Right cardiac atrium (tissue), 5 donors: ENCODE measurements around the gene PDE4D. TPM values are rescaled to one million over a fixed set of nuclear protein-coding genes. Genes with fewer than 3 reads are reported as not detected.
A peak's percentile ranks its signal among the peaks of the same experiment; 100 is the strongest.

Source experiments
- ATAC-seq, 2 donors: fragments of 200-7000 bp; cut with Tn5 transposase; one replicate each; pipeline versions ENCODE4 v1.8.0 to v1.9.1; 2020; ENCODE audit warnings: moderate library complexity in 2 of 2, mild to moderate bottlenecking in 1 of 2
- DNase-seq, 3 donors: peaks; one replicate each; pipeline ENCODE4 v3.0.0-alpha.2; 2020
- H3K27ac ChIP-seq: one replicate; pipeline ENCODE4 v1.5.1; 2013; ENCODE audit warnings: mild to moderate bottlenecking, low read length, control low read depth, moderate library complexity
- H3K27me3 ChIP-seq: one replicate; pipeline ENCODE4 v1.6.1; 2013; ENCODE audit not compliant: control insufficient read depth, insufficient read depth
- H3K4me1 ChIP-seq: one replicate; pipeline ENCODE4 v1.6.1; 2013; ENCODE audit warnings: low read length; ENCODE audit not compliant: control insufficient read depth, insufficient read depth
- H3K4me3 ChIP-seq: one replicate; pipeline ENCODE4 v1.5.1; 2013; ENCODE audit warnings: low read length, control low read depth
- H3K9me3 ChIP-seq: one replicate; pipeline ENCODE4 v1.6.1; 2013; ENCODE audit warnings: low read length; ENCODE audit not compliant: control insufficient read depth
- WGBS: extraction: QIAGEN DNeasy Blood & Tissue Kit; methylation state at CpG from one replicate; pipeline ENCODE4 v1.1.7; 2013; 5-methylcytosine and 5-hydroxymethylcytosine counted together
- intact Hi-C, 4 donors: fragments of 100-400 bp; cut with DNase I; formaldehyde crosslinking; loops; one replicate each; pipeline versions ENCODE4 v1.11.0 to v1.14.0; 2022 to 2023
- polyA plus RNA-seq: library from polyadenylated mRNA; stranded (reverse); fragments of 200-250 nt; gene quantifications from one replicate; pipeline ENCODE4 v1.2.3, GENCODE V29; 2013
- total RNA-seq, 4 donors: library from RNA; stranded (reverse); fragmentation: NEBNext Ultra II Directional; extraction: Animal tissue kit (Norgen Biotek cat#: 25700); gene quantifications; one replicate each; pipeline ENCODE4 v1.2.1, GENCODE V29; 2021
- donor health status: healthy with polysubstance abuse.
- donor health status: DM: no; HTN: yes; CAD: no.
- donor health status: DM: no; HTN: no; CAD: no.
- donor health status: DM: no; HTN: yes; CAD: no; lungs with severe emphysema.
- donor health status: DM: yes; HTN: yes; CAD: no.

The PDE4D gene
- total and polyA plus RNA-seq, 5 donors = 13.2 to 104 (median 38.8) TPM

- Histone ChIP-seq H3K27me3 (no peaks in the 10 kb centered on the region), H3K27ac (no peak overlapping the region), H3K4me3 (no peak overlapping the region), H3K4me1 (no peaks in the 10 kb centered on the region), H3K9me3 (no peaks in the 10 kb centered on the region)
- WGBS = 47% methylated on average over 1 of the region's 1 CpG
- ATAC-seq (peak; percentile 44 to 57), DNase-seq (no peak)
- intact Hi-C loops = no loop called here
Observed at GRCh38 chr5:59095480-59095879, 798.0 kb downstream of the PDE4D start.

- ATAC-seq (no peak), DNase-seq (no peak)
- no peaks in the 10 kb centered on the region for H3K4me1 ChIP-seq
- H3K27me3 ChIP-seq = no peaks in the 10 kb centered on the region
- H3K4me3 ChIP-seq = no peak overlapping the region
- no peaks in the 10 kb centered on the region for H3K9me3 ChIP-seq
- WGBS = 69% methylated on average over 2 of the region's 2 CpGs
- intact Hi-C loops = no loop called here
- no peak overlapping the region for H3K27ac ChIP-seq
Observed at GRCh38 chr5:59094864-59095263, 798.7 kb downstream of the PDE4D start.

DNA sequence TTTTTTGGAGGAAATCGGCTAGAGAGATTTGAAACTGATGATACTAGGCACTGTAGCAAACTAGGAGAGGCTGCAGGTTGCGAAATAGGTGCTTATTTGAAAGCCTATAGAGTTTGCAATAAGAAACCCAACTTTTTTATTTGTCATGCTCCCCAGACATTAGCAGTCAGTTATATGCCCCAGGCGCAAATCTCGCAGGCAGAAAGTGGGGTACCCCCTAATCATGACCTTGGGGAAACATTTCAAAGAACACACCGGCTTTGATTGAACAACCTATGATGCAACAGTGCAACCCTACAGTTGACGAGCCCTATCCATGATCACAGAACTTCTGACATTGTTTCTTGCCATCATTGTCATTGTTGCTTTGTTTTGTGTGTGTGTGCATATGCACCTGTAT, 800.2 kb downstream of the PDE4D start:
- ATAC-seq (no peak), DNase-seq (no peak)
- intact Hi-C loops = no loop called here
- H3K4me3 ChIP-seq = peak overlapping the region; percentile 38
- 90% methylated on average over 6 of the region's 6 CpGs for WGBS
- no peaks in the 10 kb centered on the region for H3K27me3 ChIP-seq
- no peak overlapping the region for H3K27ac ChIP-seq
- no peaks in the 10 kb centered on the region for H3K9me3 ChIP-seq
- no peaks in the 10 kb centered on the region for H3K4me1 ChIP-seq

- DNase-seq (no peak), ATAC-seq (peak in 1 of 2 donors; percentile 49)
- Histone ChIP-seq H3K4me3 (peak overlapping the region; percentile 38), H3K9me3 (no peaks in the 10 kb centered on the region), H3K4me1 (no peaks in the 10 kb centered on the region), H3K27me3 (no peaks in the 10 kb centered on the region), H3K27ac (no peak overlapping the region)
- 62% methylated on average over 5 of the region's 5 CpGs for WGBS
- intact Hi-C loops = no loop called here
Observed at GRCh38 chr5:59092758-59093157, 800.8 kb downstream of the PDE4D start.

DNA sequence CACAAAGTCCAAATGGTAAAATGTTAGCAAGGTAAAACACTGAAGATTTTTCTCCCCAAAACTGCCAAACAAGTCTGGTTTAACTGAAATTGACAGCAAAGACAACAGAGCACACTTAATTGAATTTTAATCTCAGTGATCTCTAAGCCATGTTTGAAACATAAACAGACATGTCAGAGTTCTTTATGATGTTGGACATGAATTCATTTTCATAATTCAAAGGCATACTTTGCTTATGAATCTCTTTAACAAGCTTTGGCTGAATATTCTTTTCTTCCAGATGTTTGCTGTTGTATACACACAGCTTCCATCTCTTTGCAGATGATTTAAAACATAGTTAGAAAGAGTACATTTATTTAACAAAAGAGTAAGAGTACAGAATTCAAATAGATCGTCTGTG, 801.6 kb downstream of the PDE4D start:
- Histone ChIP-seq H3K27ac (no peak overlapping the region), H3K4me3 (no peak overlapping the region), H3K9me3 (no peaks in the 10 kb centered on the region), H3K27me3 (no peaks in the 10 kb centered on the region), H3K4me1 (no peaks in the 10 kb centered on the region)
- no peak for ATAC-seq
- 67% methylated on average over 1 of the region's 1 CpG for WGBS
- DNase-seq = no peak
- intact Hi-C loops = no loop called here

GRCh38 chr5:59090323-59090722, 803.2 kb downstream of the PDE4D start:
- H3K27ac ChIP-seq = no peak overlapping the region
- intact Hi-C loops = no loop called here
- H3K4me1 ChIP-seq = no peaks in the 10 kb centered on the region
- DNase-seq = no peak
- no peaks in the 10 kb centered on the region for H3K9me3 ChIP-seq
- no peaks in the 10 kb centered on the region for H3K27me3 ChIP-seq
- H3K4me3 ChIP-seq = no peak overlapping the region
- WGBS = 79% methylated on average over 6 of the region's 6 CpGs
- no peak for ATAC-seq

- ATAC-seq (peak in 1 of 2 donors; percentile 65), DNase-seq (no peak)
- 54% methylated on average over 3 of the region's 3 CpGs for WGBS
- no peak overlapping the region for H3K4me3 ChIP-seq
- intact Hi-C loops = no loop called here
- H3K4me1 ChIP-seq = no peaks in the 10 kb centered on the region
- H3K9me3 ChIP-seq = no peaks in the 10 kb centered on the region
- H3K27ac ChIP-seq = no peak overlapping the region
- no peaks in the 10 kb centered on the region for H3K27me3 ChIP-seq
Observed at GRCh38 chr5:59089767-59090166, 803.8 kb downstream of the PDE4D start.

DNA sequence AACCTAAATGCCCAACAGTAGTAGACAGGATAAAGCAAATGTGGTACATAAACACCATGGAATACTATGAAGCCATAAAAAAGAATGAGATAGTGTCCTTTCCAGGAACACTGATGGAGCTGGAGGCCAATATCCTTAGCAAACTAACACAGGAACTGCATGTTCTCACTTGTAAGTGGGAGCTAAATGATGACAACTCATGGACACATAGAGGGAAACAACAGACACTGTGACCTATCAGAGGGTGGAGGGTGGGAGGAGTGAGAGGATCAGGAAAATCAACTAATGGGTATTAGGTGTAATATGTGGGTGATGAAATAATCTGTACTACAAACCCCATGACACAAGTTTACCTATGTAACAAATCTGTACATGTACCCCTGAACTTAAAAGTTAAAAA, 805.0 kb downstream of the PDE4D start:
- ATAC-seq (peak; percentile 45 to 56), DNase-seq (no peak)
- intact Hi-C loops = no loop called here
- no peaks in the 10 kb centered on the region for H3K9me3 ChIP-seq
- no peaks in the 10 kb centered on the region for H3K4me1 ChIP-seq
- H3K27ac ChIP-seq = no peak overlapping the region
- no peak overlapping the region for H3K4me3 ChIP-seq
- H3K27me3 ChIP-seq = no peaks in the 10 kb centered on the region

- 77% methylated on average over 1 of the region's 1 CpG for WGBS
- no peak for ATAC-seq
- H3K4me3 ChIP-seq = no peak overlapping the region
- DNase-seq = no peak
- H3K4me1 ChIP-seq = no peaks in the 10 kb centered on the region
- no peak overlapping the region for H3K27ac ChIP-seq
- intact Hi-C loops = no loop called here
- no peaks in the 10 kb centered on the region for H3K9me3 ChIP-seq
- no peaks in the 10 kb centered on the region for H3K27me3 ChIP-seq
Observed at GRCh38 chr5:59086024-59086423, 807.5 kb downstream of the PDE4D start.

DNA sequence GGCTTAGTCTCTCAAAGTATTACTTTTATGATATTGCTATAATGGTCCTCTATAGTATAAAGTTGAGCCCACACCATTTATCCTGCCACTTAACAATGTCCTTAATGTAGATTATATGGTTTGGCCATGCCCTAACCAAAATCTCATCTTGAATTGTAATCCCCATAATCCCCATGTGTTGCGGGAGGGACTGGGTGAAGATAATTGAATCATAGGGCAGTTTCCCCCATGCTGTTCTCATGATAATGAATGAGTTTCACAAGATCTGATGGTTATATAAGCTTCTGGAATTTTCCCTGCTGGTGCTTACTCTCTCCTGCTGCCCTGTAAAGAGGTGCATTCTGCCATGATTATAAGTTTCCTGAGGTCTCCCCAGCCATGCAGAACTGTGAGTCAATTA, 811.8 kb downstream of the PDE4D start:
- 98% methylated on average over 1 of the region's 1 CpG for WGBS

GRCh38 chr5:59079622-59080620, 813.6 kb downstream of the PDE4D start:
- 60% methylated on average over 7 of the region's 7 CpGs for WGBS
- H3K4me3 ChIP-seq = no peak overlapping the region
- peak; percentile 96 to 98 for ATAC-seq
- peak in 1 of 3 donors; percentile 10 for DNase-seq
- H3K9me3 ChIP-seq = no peaks in the 10 kb centered on the region
- intact Hi-C loops = no loop called here
- H3K27ac ChIP-seq = peak overlapping the region; percentile 70
- H3K4me1 ChIP-seq = peaks cover 4% of the 10 kb centered on the region
- no peaks in the 10 kb centered on the region for H3K27me3 ChIP-seq

More for the DNA sequence above, 811.8 kb downstream of the PDE4D start:
- H3K4me1 ChIP-seq = peaks cover 4% of the 10 kb centered on the region
- H3K4me3 ChIP-seq = no peak overlapping the region
- intact Hi-C loops = no loop called here
- H3K27ac ChIP-seq = no peak overlapping the region
- H3K9me3 ChIP-seq = no peaks in the 10 kb centered on the region
- DNase-seq (no peak), ATAC-seq (no peak)
- H3K27me3 ChIP-seq = no peaks in the 10 kb centered on the region
